BE2C (cell line): ENCODE results near the gene CDK2AP2.

Experiments
- DNase-seq: peaks from one replicate; pipeline ENCODE4 v3.0.0-alpha.2; 2020
- H3K27me3 ChIP-seq: fragments of 250-450 bp; sonication (Bioruptor Pico); 2 replicates; pipeline ENCODE4 v1.5.1; 2020; ENCODE audit warnings: mild to moderate bottlenecking
- H3K36me3 ChIP-seq: fragments of 250-450 bp; sonication (Bioruptor Pico); 2 replicates; pipeline ENCODE4 v1.5.1; 2020; ENCODE audit warnings: mild to moderate bottlenecking
- H3K4me1 ChIP-seq: fragments of 250-450 bp; sonication (Bioruptor Pico); 2 replicates; pipeline ENCODE4 v1.5.1; 2020
- H3K4me3 ChIP-seq: 2 replicates; pipeline ENCODE4 v1.5.1; 2011; ENCODE audit warnings: low read depth, low read length
- H3K9me3 ChIP-seq: fragments of 250-450 bp; sonication (Bioruptor Pico); 2 replicates; pipeline ENCODE4 v1.5.1; 2020
- CTCF ChIP-seq: IDR thresholded peaks from 2 replicates; pipeline ENCODE4 v1.5.1; 2012; ENCODE audit warnings: mild to moderate bottlenecking, low read depth, low read length

Gene CDK2AP2

GRCh38 chr11:67465189-67465510, 42.8 kb downstream of the CDK2AP2 start:
- H3K4me1 ChIP-seq = peaks cover 8% of the 10 kb centered on the region
- TF ChIP-seq CTCF = no peak
- no peak for DNase-seq
- H3K9me3 ChIP-seq = no peaks in the 10 kb centered on the region
- no peaks in the 10 kb centered on the region for H3K27me3 ChIP-seq
- H3K4me3 ChIP-seq = peak overlapping the region; percentile 72
- H3K36me3 ChIP-seq = no peaks in the 10 kb centered on the region

- TF ChIP-seq CTCF = no peak
- peak overlapping the region; percentile 72 for H3K4me3 ChIP-seq
- peaks cover 8% of the 10 kb centered on the region for H3K4me1 ChIP-seq
- peak; percentile 95 for DNase-seq
- no peaks in the 10 kb centered on the region for H3K9me3 ChIP-seq
- H3K36me3 ChIP-seq = no peaks in the 10 kb centered on the region
- no peaks in the 10 kb centered on the region for H3K27me3 ChIP-seq
Measured at GRCh38 chr11:67464411-67465188, 43.4 kb downstream of the CDK2AP2 start.

- no peak for TF ChIP-seq CTCF
- H3K4me1 ChIP-seq = peaks cover 8% of the 10 kb centered on the region
- no peaks in the 10 kb centered on the region for H3K36me3 ChIP-seq
- DNase-seq = peak; percentile 90
- no peaks in the 10 kb centered on the region for H3K27me3 ChIP-seq
- H3K9me3 ChIP-seq = no peaks in the 10 kb centered on the region
- peak overlapping the region; percentile 72 for H3K4me3 ChIP-seq
Measured at GRCh38 chr11:67463680-67464410, 44.1 kb downstream of the CDK2AP2 start.

GRCh38 chr11:67463186-67463585, 44.8 kb downstream of the CDK2AP2 start:
- no peaks in the 10 kb centered on the region for H3K36me3 ChIP-seq
- no peaks in the 10 kb centered on the region for H3K9me3 ChIP-seq
- H3K27me3 ChIP-seq = no peaks in the 10 kb centered on the region
- TF ChIP-seq CTCF = no peak
- H3K4me3 ChIP-seq = no peak overlapping the region
- no peak for DNase-seq
- H3K4me1 ChIP-seq = peaks cover 8% of the 10 kb centered on the region

- TF ChIP-seq CTCF = no peak
- Histone ChIP-seq H3K4me1 (no peaks in the 10 kb centered on the region), H3K36me3 (no peaks in the 10 kb centered on the region), H3K9me3 (no peaks in the 10 kb centered on the region), H3K27me3 (no peaks in the 10 kb centered on the region), H3K4me3 (no peak overlapping the region)
- no peak for DNase-seq
Measured at GRCh38 chr11:67458266-67458665, 49.7 kb downstream of the CDK2AP2 start.

GRCh38 chr11:67457453-67457852, 50.5 kb downstream of the CDK2AP2 start:
- Histone ChIP-seq H3K36me3 (no peaks in the 10 kb centered on the region), H3K4me1 (no peaks in the 10 kb centered on the region), H3K27me3 (no peaks in the 10 kb centered on the region)

More at GRCh38 chr11:67457453-67457852, 50.5 kb downstream of the CDK2AP2 start:
- no peak for TF ChIP-seq CTCF
- Histone ChIP-seq H3K4me3 (no peak overlapping the region), H3K9me3 (no peaks in the 10 kb centered on the region)
- DNase-seq = no peak
